H1 (cell line): ENCODE data around the gene ACAA1. TPM values are rescaled to one million over a fixed set of nuclear protein-coding genes. Genes with fewer than 3 reads are reported as not detected.

ENCODE experiments used
- NRF1 ChIP-seq: IDR thresholded peaks from 2 replicates; pipeline ENCODE4 v1.6.1; 2011; ENCODE audit warnings: mild to moderate bottlenecking, low read depth, low read length, improper control_type of control experiment
- polyA plus RNA-seq, 7 experiments: library from polyadenylated mRNA; depleted of rRNA in 3 of 7; stranded (reverse) in 5 of 7; unstranded in 2 of 7; fragments of >200 nt in 5 of 7; fragments of 200-250 nt in 2 of 7; gene quantifications; 1 replicate in 5 of 7; 2 replicates in 1 of 7; 4 replicates in 1 of 7; pipeline versions ENCODE4 v1.2.1 to v1.2.3, GENCODE V29; 2011 to 2013; ENCODE audit warnings: missing spikeins in 2 of 7, mixed read lengths in 2 of 7
- total RNA-seq: library from RNA; stranded (reverse); fragmentation: NEBNext Ultra II Directional; extraction: Animal tissue kit (Norgen Biotek cat#: 25700); gene quantifications from 2 replicates; pipeline ENCODE4 v1.2.1, GENCODE V29; 2021
- TF ChIP-seq, protein P1 (sequence below): IDR thresholded peaks from 2 replicates; pipeline ENCODE4 v1.6.1; 2011; ENCODE audit warnings: low read depth, mild to moderate bottlenecking, low read length; ENCODE audit not compliant: insufficient read depth

ACAA1 gene
- total and polyA plus RNA-seq, 2 of the 8 experiments (the other 6 are each of a cell fraction or from before 2014, with no cell fraction given): 23.1 to 34.8 TPM

DNA sequence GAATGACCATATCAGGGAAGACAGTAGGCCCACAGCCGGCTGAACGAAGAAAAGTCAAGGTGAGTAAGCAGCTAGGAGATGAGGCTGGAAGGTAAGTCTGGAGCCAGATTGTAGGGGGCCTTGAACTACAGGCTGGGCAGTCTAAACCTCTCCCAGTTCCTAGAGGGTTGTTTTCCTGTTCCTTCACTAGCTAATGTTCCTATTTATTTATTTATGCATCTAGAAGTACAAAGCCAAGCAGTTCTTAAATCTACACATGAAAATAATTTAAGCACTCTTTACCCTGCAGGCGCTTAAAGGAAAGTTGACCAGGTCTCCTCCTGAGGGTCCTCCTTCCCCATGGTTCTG lies 3.7 kb downstream of the ACAA1 start (continued):
- TF ChIP-seq, protein P1, sequence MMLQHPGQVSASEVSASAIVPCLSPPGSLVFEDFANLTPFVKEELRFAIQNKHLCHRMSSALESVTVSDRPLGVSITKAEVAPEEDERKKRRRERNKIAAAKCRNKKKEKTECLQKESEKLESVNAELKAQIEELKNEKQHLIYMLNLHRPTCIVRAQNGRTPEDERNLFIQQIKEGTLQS: no peak
- no peak for TF ChIP-seq NRF1
- TF ChIP-seq, all 59 proteins: peak for 0
